ENCODE results near the gene SPSB4. TPM values are rescaled to one million over a fixed set of nuclear protein-coding genes. Genes with fewer than 3 reads are reported as not detected.
A peak's percentile ranks its signal among the peaks of the same experiment; 100 is the strongest.

Gene SPSB4
- total and polyA plus RNA-seq, 2 of the 8 experiments (the other 6 are each of a cell fraction or from before 2014, with no cell fraction given) = 15.1 to 17.2 TPM

- TF ChIP-seq USF2 (IDR thresholded peaks at IDR 0.05; ENCODE audit: low read length) = no peak
- TF ChIP-seq KDM1A (IDR thresholded peaks at IDR 0.05; ENCODE audit: borderline replicate concordance, low read length) = no peak
- no peak for TF ChIP-seq CHD2 (IDR thresholded peaks at IDR 0.05; ENCODE audit: low read length)
- no peak for TF ChIP-seq SRF (IDR thresholded peaks at IDR 0.05; ENCODE audit: low read depth, low read length)
- TF ChIP-seq BACH1 (IDR thresholded peaks at IDR 0.05; ENCODE audit: low read length) = 0 out of 2 replicates have a peak, but pooled peaks have one; percentile 11
- TF ChIP-seq ASH2L (IDR thresholded peaks at IDR 0.05; ENCODE audit: low read length) = peak; percentile 3
- no peak for TF ChIP-seq ATF2 (IDR thresholded peaks at IDR 0.05; ENCODE audit: low read length)
- no peak for TF ChIP-seq KDM5A (IDR thresholded peaks at IDR 0.05; ENCODE audit: low read length)
- TF ChIP-seq RBBP5 (IDR thresholded peaks at IDR 0.05; ENCODE audit: borderline replicate concordance, low read depth, low read length) = peak; percentile 24; the same call in 1 of the 2 replicates
- no peak for TF ChIP-seq BCL11A (IDR thresholded peaks at IDR 0.05; ENCODE audit: low read depth in 2 of 2, low read length in 2 of 2)
- no peak for TF ChIP-seq E2F6 (IDR thresholded peaks at IDR 0.05)
- TF ChIP-seq SIN3A (conservative IDR thresholded peaks at IDR 0.05 in 1 of 2, IDR thresholded peaks at IDR 0.05 in 1 of 2; ENCODE audit: low read depth in 1 of 2, low read length in 2 of 2) = peak; percentile 14 to 48; a peak in 1 of 4 replicates
- TF ChIP-seq EGR1 (IDR thresholded peaks at IDR 0.05; ENCODE audit: borderline replicate concordance, low read depth, low read length) = no peak
- no peak for TF ChIP-seq NRF1 (IDR thresholded peaks at IDR 0.05; ENCODE audit: low read depth, low read length)
- no peak for TF ChIP-seq BRCA1 (IDR thresholded peaks at IDR 0.05; ENCODE audit: low read depth, low read length)
- TF ChIP-seq SIRT6 (IDR thresholded peaks at IDR 0.05; ENCODE audit: low read length) = no peak
- no peak for TF ChIP-seq EZH2 (IDR thresholded peaks at IDR 0.05; ENCODE audit: low read depth, low read length, severe bottlenecking)
- TF ChIP-seq SAP30 (IDR thresholded peaks at IDR 0.05; ENCODE audit: insufficient read depth, insufficient replicate concordance, low read length) = no peak
- TF ChIP-seq RFX5 (IDR thresholded peaks at IDR 0.05; ENCODE audit: borderline replicate concordance, low read depth, low read length) = no peak
- TF ChIP-seq CBX5 (IDR thresholded peaks at IDR 0.05; ENCODE audit: low read depth, low read length) = no peak
- TF ChIP-seq TEAD4 (IDR thresholded peaks at IDR 0.05; ENCODE audit: low read depth, low read length) = no peak
Measured at GRCh38 chr3:141051443-141052200, 475 bp downstream of the SPSB4 start (continued).

Data from H1 (cell line).